Right lobe of liver (tissue), 4 donors: ENCODE measurements around the gene MTMR6.

Source experiments
- CTCF ChIP-seq, 4 donors: fragments of 200-600 bp in 3 of 4; fragments of 450-650 bp in 1 of 4; IDR thresholded peaks; one replicate each; pipeline versions ENCODE4 v1.5.1 to v1.8.0; 2016 to 2022; ENCODE audit warnings: antibody characterized with exemption in 4 of 4, mild to moderate bottlenecking in 2 of 4
- POLR2A ChIP-seq: fragments of 450-650 bp; IDR thresholded peaks from one replicate; pipeline ENCODE4 v1.6.1; 2017; ENCODE audit warnings: antibody characterized with exemption, mild to moderate bottlenecking
- donor health status: DM: no; HTN: no; CAD: no.
- donor health status: DM: no; HTN: no; CAD: no.
- donor health status: DM: no; HTN: yes; CAD: no.

GRCh38 chr13:25306671-25307464, 19.6 kb upstream of the MTMR6 start:
- TF ChIP-seq CTCF (IDR thresholded peaks at IDR 0.05), result no peak
- TF ChIP-seq POLR2A, result no peak
